GM23338 (cell line): Measurements from ENCODE around the gene YPEL1. TPM values are rescaled to one million over a fixed set of nuclear protein-coding genes. Genes with fewer than 3 reads are reported as not detected.

Experiments
- ATAC-seq: fragments of 200-7000 bp; cut with Tn5 transposase; 3 replicates; pipeline ENCODE4 v1.9.1; 2020
- DNase-seq: peaks from one replicate; pipeline ENCODE4 v3.0.0-alpha.2; 2015; ENCODE audit warnings: low spot score
- H2AFZ ChIP-seq: fragments of 200-600 bp; sonication (generic); 2 replicates; pipeline ENCODE4 v1.8.0; 2016; ENCODE audit warnings: antibody characterized with exemption, mild to moderate bottlenecking, moderate library complexity
- H3F3A ChIP-seq: fragments of 200-600 bp; sonication (generic); replicated peaks from 2 replicates; pipeline ENCODE4 v1.8.0; 2017; ENCODE audit warnings: antibody characterized with exemption, mixed run types, low read depth
- H3K27ac ChIP-seq: fragments of 200-600 bp; sonication (generic); 2 replicates; pipeline ENCODE4 v1.6.1; 2016; ENCODE audit warnings: low read depth
- H3K27me3 ChIP-seq: fragments of 200-600 bp; sonication (generic); 2 replicates; pipeline ENCODE4 v1.8.0; 2016; ENCODE audit warnings: mild to moderate bottlenecking, mixed run types, moderate library complexity; ENCODE audit not compliant: insufficient read depth
- H3K36me3 ChIP-seq: fragments of 200-600 bp; sonication (generic); 2 replicates; pipeline ENCODE4 v1.8.0; 2016; ENCODE audit warnings: mild to moderate bottlenecking; ENCODE audit not compliant: insufficient read depth
- H3K4me1 ChIP-seq: fragments of 200-600 bp; sonication (generic); 2 replicates; pipeline ENCODE4 v1.8.0; 2016; ENCODE audit warnings: mild to moderate bottlenecking, moderate library complexity; ENCODE audit not compliant: insufficient read depth
- H3K4me2 ChIP-seq: fragments of 200-600 bp; sonication (generic); 2 replicates; pipeline ENCODE4 v1.7.1; 2017; ENCODE audit warnings: mixed run types
- H3K4me3 ChIP-seq: fragments of 200-600 bp; sonication (generic); 2 replicates; pipeline ENCODE4 v1.6.1; 2016; ENCODE audit warnings: mixed run types
- H3K79me2 ChIP-seq: fragments of 200-600 bp; sonication (generic); replicated peaks from 2 replicates; pipeline ENCODE4 v1.8.0; 2017; ENCODE audit warnings: mild to moderate bottlenecking; ENCODE audit not compliant: insufficient read depth
- H3K9me2 ChIP-seq: fragments of 200-600 bp; sonication (generic); 2 replicates; pipeline ENCODE4 v1.8.0; 2017; ENCODE audit not compliant: insufficient read depth
- H4K20me1 ChIP-seq: fragments of 200-600 bp; sonication (generic); replicated peaks from 2 replicates; pipeline ENCODE4 v1.8.0; 2017; ENCODE audit warnings: mild to moderate bottlenecking; ENCODE audit not compliant: insufficient read depth
- H3K27ac Mint-ChIP-seq: 2 replicates; pipeline ENCODE4 v1.8.0; 2020; ENCODE audit warnings: inconsistent platforms, mild to moderate bottlenecking, moderate library complexity, mixed read lengths
- H3K27me3 Mint-ChIP-seq: 3 replicates; pipeline ENCODE4 v1.8.0; 2022; ENCODE audit warnings: low read depth, mild to moderate bottlenecking, moderate library complexity, mixed read lengths, inconsistent platforms; ENCODE audit not compliant: insufficient read depth, poor library complexity
- H3K36me3 Mint-ChIP-seq: 3 replicates; pipeline ENCODE4 v1.8.0; 2021; ENCODE audit warnings: low read depth, mild to moderate bottlenecking, inconsistent platforms, moderate library complexity, mixed read lengths
- H3K4me1 Mint-ChIP-seq: 3 replicates; pipeline ENCODE4 v1.8.0; 2020; ENCODE audit warnings: mild to moderate bottlenecking, inconsistent platforms, mixed read lengths
- H3K4me3 Mint-ChIP-seq: 3 replicates; pipeline ENCODE4 v1.8.0; 2021; ENCODE audit warnings: moderate library complexity, mild to moderate bottlenecking, inconsistent platforms, mixed read lengths
- H3K9me3 Mint-ChIP-seq: 3 replicates; pipeline ENCODE4 v1.8.0; 2020; ENCODE audit warnings: moderate library complexity, mild to moderate bottlenecking, inconsistent platforms, mixed read lengths
- EZH2phosphoT487 ChIP-seq: fragments of 200-600 bp; sonication (generic); IDR thresholded peaks from one replicate; pipeline ENCODE4 v1.8.1; 2018; ENCODE audit warnings: antibody characterized with exemption; ENCODE audit not compliant: unreplicated experiment
- JUNB ChIP-seq: IDR thresholded peaks from one replicate; pipeline ENCODE4 v1.6.1; 2016; ENCODE audit warnings: antibody characterized with exemption; ENCODE audit not compliant: unreplicated experiment
- REST ChIP-seq: IDR thresholded peaks from one replicate; pipeline ENCODE4 v1.6.1; 2018; ENCODE audit warnings: antibody characterized with exemption; ENCODE audit not compliant: unreplicated experiment
- STAT1 ChIP-seq: IDR thresholded peaks from one replicate; pipeline ENCODE4 v1.6.1; 2016; ENCODE audit warnings: antibody characterized with exemption; ENCODE audit not compliant: unreplicated experiment
- ZNF331 ChIP-seq: fragments of 250-450 bp; sonication (Bioruptor Pico); IDR thresholded peaks from 2 replicates; pipeline ENCODE4 v1.5.0; 2020; ENCODE audit warnings: low read depth, mild to moderate bottlenecking, moderate library complexity
- ZNF462 ChIP-seq: fragments of 250-450 bp; sonication (Bioruptor Pico); IDR thresholded peaks from 2 replicates; pipeline ENCODE4 v1.5.0; 2020; ENCODE audit warnings: mild to moderate bottlenecking, moderate library complexity
- polyA plus RNA-seq: library from polyadenylated mRNA; unstranded; fragments of >200 nt; fragmentation: Nextera tagmentation; extraction: Ambion mirVana; gene quantifications from 2 replicates; pipeline ENCODE4 v1.2.1, GENCODE V29; 2016
- total RNA-seq: library from RNA; depleted of rRNA; stranded (reverse); fragments of >200 nt; shearing (Covaris generic); gene quantifications from 2 replicates; pipeline ENCODE4 v1.2.3, GENCODE V29; 2014
- TF ChIP-seq, protein P1 (sequence below): IDR thresholded peaks from 2 replicates; pipeline ENCODE4 v1.6.1; 2016; ENCODE audit warnings: antibody characterized with exemption
- TF ChIP-seq, protein P2 (sequence below), 2 experiments: fragments of 200-600 bp in 1 of 2; sonication (generic) in 1 of 2; conservative IDR thresholded peaks; 2 replicates each; pipeline versions ENCODE4 v1.5.1 to v1.6.1; 2016 to 2017; ENCODE audit warnings: antibody characterized with exemption in 2 of 2, low read depth in 2 of 2, mild to moderate bottlenecking in 2 of 2, moderate library complexity in 1 of 2

YPEL1 gene
- total and polyA plus RNA-seq, 2 experiments from 2014 or later: 4.4 to 6.0 TPM

DNA sequence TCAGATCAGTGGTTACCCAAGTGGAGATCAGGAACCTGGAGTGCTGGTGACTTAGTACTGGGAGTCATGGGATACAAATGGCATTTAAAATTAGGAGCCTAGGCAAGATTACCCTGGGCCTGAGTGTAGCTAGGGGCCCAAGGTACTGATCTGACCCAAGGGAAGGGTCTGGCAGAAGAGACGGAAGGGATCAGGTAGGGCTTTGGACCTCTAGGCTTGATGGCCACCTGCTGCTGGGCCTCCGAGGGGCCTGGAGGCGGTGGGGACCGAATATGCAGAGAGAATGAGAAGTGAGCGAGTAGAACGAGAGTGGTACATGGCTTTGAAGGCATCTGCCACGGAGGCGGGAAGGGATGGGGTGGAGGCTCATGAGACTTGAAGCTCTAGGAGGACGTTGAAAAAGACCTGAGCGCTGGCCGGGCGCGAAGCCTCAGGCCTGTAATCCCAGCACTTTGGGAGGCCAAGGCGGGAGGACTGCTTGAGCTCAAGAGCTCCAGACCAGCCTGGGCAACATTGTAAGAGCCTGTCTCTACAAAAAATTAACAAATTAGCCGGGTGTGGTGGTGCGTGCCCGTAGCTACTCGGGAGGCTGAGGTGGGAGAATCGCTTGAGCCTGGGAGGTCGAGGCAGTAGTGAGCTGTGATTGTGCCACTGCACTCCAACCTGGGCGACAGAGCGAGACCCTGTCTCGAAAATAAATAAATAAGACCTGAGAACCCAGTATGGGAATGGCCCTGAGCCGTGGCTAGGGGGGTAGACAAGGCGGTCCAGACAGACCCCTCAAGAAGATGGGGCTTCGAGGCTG is 70.3 kb downstream of the YPEL1 start (continued):
- TF ChIP-seq ZNF462: no peak
- TF ChIP-seq, protein P1, sequence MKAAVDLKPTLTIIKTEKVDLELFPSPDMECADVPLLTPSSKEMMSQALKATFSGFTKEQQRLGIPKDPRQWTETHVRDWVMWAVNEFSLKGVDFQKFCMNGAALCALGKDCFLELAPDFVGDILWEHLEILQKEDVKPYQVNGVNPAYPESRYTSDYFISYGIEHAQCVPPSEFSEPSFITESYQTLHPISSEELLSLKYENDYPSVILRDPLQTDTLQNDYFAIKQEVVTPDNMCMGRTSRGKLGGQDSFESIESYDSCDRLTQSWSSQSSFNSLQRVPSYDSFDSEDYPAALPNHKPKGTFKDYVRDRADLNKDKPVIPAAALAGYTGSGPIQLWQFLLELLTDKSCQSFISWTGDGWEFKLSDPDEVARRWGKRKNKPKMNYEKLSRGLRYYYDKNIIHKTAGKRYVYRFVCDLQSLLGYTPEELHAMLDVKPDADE: no peak

DNA sequence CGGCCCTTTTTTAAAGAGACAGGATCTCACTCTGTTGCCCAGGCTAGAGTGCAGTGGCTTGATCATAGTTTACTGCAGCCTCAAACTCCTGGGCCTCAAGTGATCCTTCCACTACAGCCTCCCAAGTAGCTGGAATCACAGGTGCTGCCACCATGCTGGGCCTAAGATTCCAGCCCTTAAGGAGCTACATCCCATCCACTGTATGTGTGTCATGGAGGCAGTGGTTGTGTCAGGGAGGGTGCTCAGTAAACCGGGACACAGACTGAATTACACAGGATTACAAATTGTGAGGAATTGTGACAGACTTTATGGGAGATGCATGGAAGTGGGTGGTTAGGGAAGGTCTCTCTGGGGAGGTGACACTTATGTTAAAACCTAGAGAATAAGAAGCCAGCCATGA is 71.9 kb downstream of the YPEL1 start:
- Histone ChIP-seq H3K27ac (no peak overlapping the region), H3K36me3 (no peaks in the 10 kb centered on the region), H2AFZ (no peak overlapping the region), H3K4me3 (no peak overlapping the region), H3K27me3 (no peaks in the 10 kb centered on the region), H4K20me1 (no peaks in the 10 kb centered on the region), H3K9me2 (no peaks in the 10 kb centered on the region), H3K4me2 (no peak overlapping the region), H3F3A (peaks cover 12% of the 10 kb centered on the region; the same call in 1 of the 2 replicates), H3K79me2 (peaks cover 14% of the 10 kb centered on the region), H3K4me1 (no peaks in the 10 kb centered on the region)
- DNase-seq: no peak
- no peaks in the 10 kb centered on the region; the same call in 1 of the 3 replicates for H3K9me3 Mint-ChIP-seq
- no peak for ATAC-seq
- no peak overlapping the region for H3K27ac Mint-ChIP-seq
- peaks cover 13% of the 10 kb centered on the region for H3K27me3 Mint-ChIP-seq
- no peaks in the 10 kb centered on the region for H3K36me3 Mint-ChIP-seq
- no peak overlapping the region; the same call in 2 of the 3 replicates for H3K4me3 Mint-ChIP-seq
- H3K4me1 Mint-ChIP-seq: peaks cover 12% of the 10 kb centered on the region
- TF ChIP-seq STAT1: no peak
- TF ChIP-seq, protein P2, sequence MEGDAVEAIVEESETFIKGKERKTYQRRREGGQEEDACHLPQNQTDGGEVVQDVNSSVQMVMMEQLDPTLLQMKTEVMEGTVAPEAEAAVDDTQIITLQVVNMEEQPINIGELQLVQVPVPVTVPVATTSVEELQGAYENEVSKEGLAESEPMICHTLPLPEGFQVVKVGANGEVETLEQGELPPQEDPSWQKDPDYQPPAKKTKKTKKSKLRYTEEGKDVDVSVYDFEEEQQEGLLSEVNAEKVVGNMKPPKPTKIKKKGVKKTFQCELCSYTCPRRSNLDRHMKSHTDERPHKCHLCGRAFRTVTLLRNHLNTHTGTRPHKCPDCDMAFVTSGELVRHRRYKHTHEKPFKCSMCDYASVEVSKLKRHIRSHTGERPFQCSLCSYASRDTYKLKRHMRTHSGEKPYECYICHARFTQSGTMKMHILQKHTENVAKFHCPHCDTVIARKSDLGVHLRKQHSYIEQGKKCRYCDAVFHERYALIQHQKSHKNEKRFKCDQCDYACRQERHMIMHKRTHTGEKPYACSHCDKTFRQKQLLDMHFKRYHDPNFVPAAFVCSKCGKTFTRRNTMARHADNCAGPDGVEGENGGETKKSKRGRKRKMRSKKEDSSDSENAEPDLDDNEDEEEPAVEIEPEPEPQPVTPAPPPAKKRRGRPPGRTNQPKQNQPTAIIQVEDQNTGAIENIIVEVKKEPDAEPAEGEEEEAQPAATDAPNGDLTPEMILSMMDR (conservative IDR thresholded peaks at IDR 0.05; ENCODE audit: low read depth in 2 of 2): no peak
- no peak for TF ChIP-seq REST
- no peak for TF ChIP-seq EZH2phosphoT487
- TF ChIP-seq ZNF331 (CRISPR knock-in tag): no peak
- TF ChIP-seq JUNB: no peak
